DND-41 (cell line): ENCODE results near the gene ST7.

Experiments
- CTCF ChIP-seq: IDR thresholded peaks from 2 replicates; pipeline ENCODE4 v1.5.1; 2012; ENCODE audit warnings: borderline replicate concordance, low read length, moderate library complexity, mild to moderate bottlenecking; ENCODE audit not compliant: poor library complexity, severe bottlenecking; ENCODE audit errors: extremely low read depth
- EZH2 ChIP-seq: IDR thresholded peaks from 3 replicates; pipeline ENCODE4 v1.6.1; 2012; ENCODE audit warnings: borderline replicate concordance, low read depth, mild to moderate bottlenecking, moderate library complexity, low read length, inconsistent platforms; ENCODE audit not compliant: severe bottlenecking

GRCh38 chr7:116963234-116963633 lies 9.9 kb downstream of the ST7 start:
- TF ChIP-seq CTCF = no peak
- no peak for TF ChIP-seq EZH2
